ENCODE measurements around the gene IFNGR1.

DNA sequence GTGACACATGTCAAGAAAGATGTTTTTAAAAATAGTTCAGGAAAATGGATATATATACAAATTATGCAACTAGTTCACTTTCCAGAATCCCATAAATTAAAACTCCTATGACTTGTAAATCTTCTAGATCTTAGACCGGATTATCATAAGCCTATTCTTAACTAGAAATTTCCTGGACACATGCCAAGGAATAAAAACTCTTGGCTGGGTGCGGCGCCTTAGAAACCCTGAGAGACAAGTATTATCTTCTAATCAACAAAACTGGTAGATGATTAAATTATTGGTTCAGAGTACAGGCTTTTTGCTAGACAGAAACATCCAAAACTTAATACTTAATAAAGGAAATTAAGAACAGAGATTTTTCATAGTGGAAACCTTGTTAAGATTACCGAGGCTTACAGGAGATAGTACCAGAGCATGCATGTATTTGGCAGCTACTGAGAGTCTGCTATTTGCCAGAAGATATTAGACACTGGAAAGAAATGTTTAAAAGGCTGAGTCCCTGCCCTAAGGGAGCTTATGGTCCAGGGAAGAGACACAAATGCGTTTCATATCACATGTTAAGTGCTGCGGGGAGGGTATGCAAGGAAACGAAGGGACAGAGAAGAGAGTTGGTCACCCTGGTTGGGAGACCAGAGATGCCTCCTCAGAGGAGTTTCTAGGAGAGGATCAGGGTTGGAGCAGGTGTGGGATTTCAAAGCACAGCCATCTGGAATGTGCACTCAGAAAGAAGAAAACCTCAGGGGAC is 46.5 kb upstream of the IFNGR1 start:
- TF ChIP-seq, protein P1, sequence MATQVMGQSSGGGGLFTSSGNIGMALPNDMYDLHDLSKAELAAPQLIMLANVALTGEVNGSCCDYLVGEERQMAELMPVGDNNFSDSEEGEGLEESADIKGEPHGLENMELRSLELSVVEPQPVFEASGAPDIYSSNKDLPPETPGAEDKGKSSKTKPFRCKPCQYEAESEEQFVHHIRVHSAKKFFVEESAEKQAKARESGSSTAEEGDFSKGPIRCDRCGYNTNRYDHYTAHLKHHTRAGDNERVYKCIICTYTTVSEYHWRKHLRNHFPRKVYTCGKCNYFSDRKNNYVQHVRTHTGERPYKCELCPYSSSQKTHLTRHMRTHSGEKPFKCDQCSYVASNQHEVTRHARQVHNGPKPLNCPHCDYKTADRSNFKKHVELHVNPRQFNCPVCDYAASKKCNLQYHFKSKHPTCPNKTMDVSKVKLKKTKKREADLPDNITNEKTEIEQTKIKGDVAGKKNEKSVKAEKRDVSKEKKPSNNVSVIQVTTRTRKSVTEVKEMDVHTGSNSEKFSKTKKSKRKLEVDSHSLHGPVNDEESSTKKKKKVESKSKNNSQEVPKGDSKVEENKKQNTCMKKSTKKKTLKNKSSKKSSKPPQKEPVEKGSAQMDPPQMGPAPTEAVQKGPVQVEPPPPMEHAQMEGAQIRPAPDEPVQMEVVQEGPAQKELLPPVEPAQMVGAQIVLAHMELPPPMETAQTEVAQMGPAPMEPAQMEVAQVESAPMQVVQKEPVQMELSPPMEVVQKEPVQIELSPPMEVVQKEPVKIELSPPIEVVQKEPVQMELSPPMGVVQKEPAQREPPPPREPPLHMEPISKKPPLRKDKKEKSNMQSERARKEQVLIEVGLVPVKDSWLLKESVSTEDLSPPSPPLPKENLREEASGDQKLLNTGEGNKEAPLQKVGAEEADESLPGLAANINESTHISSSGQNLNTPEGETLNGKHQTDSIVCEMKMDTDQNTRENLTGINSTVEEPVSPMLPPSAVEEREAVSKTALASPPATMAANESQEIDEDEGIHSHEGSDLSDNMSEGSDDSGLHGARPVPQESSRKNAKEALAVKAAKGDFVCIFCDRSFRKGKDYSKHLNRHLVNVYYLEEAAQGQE (IDR thresholded peaks at IDR 0.05; ENCODE audit: low read depth): no peak
- TF ChIP-seq POLR2A (IDR thresholded peaks at IDR 0.05; ENCODE audit: borderline replicate concordance, extremely low read depth, insufficient read depth, insufficient read length): no peak
- no peak for TF ChIP-seq CEBPB (IDR thresholded peaks at IDR 0.05; ENCODE audit: low read depth)
- no peak for TF ChIP-seq EZH2 (IDR thresholded peaks at IDR 0.05)
- no peak for TF ChIP-seq EZH2phosphoT487 (IDR thresholded peaks at IDR 0.05; ENCODE audit: borderline replicate concordance)
- TF ChIP-seq, protein P2, sequence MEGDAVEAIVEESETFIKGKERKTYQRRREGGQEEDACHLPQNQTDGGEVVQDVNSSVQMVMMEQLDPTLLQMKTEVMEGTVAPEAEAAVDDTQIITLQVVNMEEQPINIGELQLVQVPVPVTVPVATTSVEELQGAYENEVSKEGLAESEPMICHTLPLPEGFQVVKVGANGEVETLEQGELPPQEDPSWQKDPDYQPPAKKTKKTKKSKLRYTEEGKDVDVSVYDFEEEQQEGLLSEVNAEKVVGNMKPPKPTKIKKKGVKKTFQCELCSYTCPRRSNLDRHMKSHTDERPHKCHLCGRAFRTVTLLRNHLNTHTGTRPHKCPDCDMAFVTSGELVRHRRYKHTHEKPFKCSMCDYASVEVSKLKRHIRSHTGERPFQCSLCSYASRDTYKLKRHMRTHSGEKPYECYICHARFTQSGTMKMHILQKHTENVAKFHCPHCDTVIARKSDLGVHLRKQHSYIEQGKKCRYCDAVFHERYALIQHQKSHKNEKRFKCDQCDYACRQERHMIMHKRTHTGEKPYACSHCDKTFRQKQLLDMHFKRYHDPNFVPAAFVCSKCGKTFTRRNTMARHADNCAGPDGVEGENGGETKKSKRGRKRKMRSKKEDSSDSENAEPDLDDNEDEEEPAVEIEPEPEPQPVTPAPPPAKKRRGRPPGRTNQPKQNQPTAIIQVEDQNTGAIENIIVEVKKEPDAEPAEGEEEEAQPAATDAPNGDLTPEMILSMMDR (IDR thresholded peaks at IDR 0.05 in 2 of 3, conservative IDR thresholded peaks at IDR 0.05 in 1 of 3; ENCODE audit: borderline replicate concordance in 1 of 3, insufficient read depth in 1 of 3, low read depth in 2 of 3, low read length in 2 of 3): no peak
- TF ChIP-seq POLR2AphosphoS5 (IDR thresholded peaks at IDR 0.05; ENCODE audit: low read depth, low read length): no peak
- no peak for TF ChIP-seq TCF7L2 (IDR thresholded peaks at IDR 0.05; ENCODE audit: borderline replicate concordance, extremely low read depth, insufficient read depth, insufficient read length)
- TF ChIP-seq SIN3A (IDR thresholded peaks at IDR 0.05; ENCODE audit: low read depth): no peak

All from HCT116 (cell line).